GM12878 (cell line): ENCODE measurements around the gene TRIM72. TPM values are rescaled to one million over a fixed set of nuclear protein-coding genes. Genes with fewer than 3 reads are reported as not detected.
"Not testable (repeated sequence)": the region's sequence is repeated elsewhere in the genome, so short reads cannot be mapped to it uniquely, and the experiment has no call there.

ENCODE experiments used
- ATAC-seq: fragments of 200-7000 bp; cut with Tn5 transposase; 3 replicates; pipeline ENCODE4 v1.9.1; 2020; ENCODE audit warnings: mild to moderate bottlenecking, moderate library complexity
- BruUV-seq: library from RNA; stranded (reverse); fragments of 400-500 nt; replicated peaks from 2 replicates; lab custom pipeline; 2021; lab: Mats Ljungman, UMichigan
- CTCF ChIA-PET: fragments of 300-600 bp; sonication (Branson Sonifier 250); formaldehyde crosslinking; extraction: SDS; loops from one replicate; lab custom pipeline; 2021; ENCODE audit warnings: inconsistent platforms; lab: Yijun Ruan, JAX
- POLR2A ChIA-PET: fragments of 350-600 bp; formaldehyde crosslinking; extraction: SDS; loops from one replicate; lab custom pipeline; 2021; ENCODE audit warnings: inconsistent platforms; lab: Charles Lee
- RAD21 ChIA-PET: fragments of 300-600 bp; sonication (Branson Sonifier 250); formaldehyde crosslinking; loops from one replicate; lab custom pipeline; 2023; ENCODE audit warnings: antibody characterized with exemption; ENCODE audit not compliant: unreplicated experiment; lab: Charles Lee
- SMC1A ChIA-PET: fragments of 300-600 bp; sonication (Branson Sonifier 250); formaldehyde crosslinking; loops from one replicate; lab custom pipeline; 2023; ENCODE audit not compliant: unreplicated experiment, uncharacterized antibody; lab: Charles Lee
- DNase-seq: peaks from one replicate; pipeline ENCODE4 v3.0.0-alpha.2; 2011; ENCODE audit warnings: low read depth, low spot score
- FAIRE-seq: peaks from 3 replicates; lab custom pipeline; 2011; peaks lifted over from hg19 to GRCh38; lab: Jason Lieb, UNC
- H2AFZ ChIP-seq: 2 replicates; pipeline ENCODE4 v1.6.0; 2011; ENCODE audit warnings: low read depth, low read length, control low read depth; ENCODE audit not compliant: control insufficient read depth
- H3K27ac ChIP-seq: 2 replicates; pipeline ENCODE4 v1.5.1; 2011; ENCODE audit warnings: control low read depth; ENCODE audit not compliant: control insufficient read depth, insufficient read depth
- H3K27me3 ChIP-seq, 2 experiments: replicated peaks in 1 of 2; 2 replicates each; pipeline versions ENCODE4 v1.6.0 to v1.6.1; 2011; ENCODE audit warnings: low read length in 1 of 2; ENCODE audit not compliant: control insufficient read depth in 2 of 2, insufficient read depth in 2 of 2
- H3K36me3 ChIP-seq, 2 experiments: 2 replicates each; pipeline ENCODE4 v1.5.1; 2011; ENCODE audit warnings: low read length in 1 of 2; ENCODE audit not compliant: control insufficient read depth in 2 of 2, insufficient read depth in 2 of 2
- H3K4me1 ChIP-seq: 2 replicates; pipeline ENCODE4 v1.6.1; 2011; ENCODE audit warnings: mild to moderate bottlenecking, low read length, moderate library complexity, mixed read lengths; ENCODE audit not compliant: control insufficient read depth, insufficient read depth
- H3K4me2 ChIP-seq: 2 replicates; pipeline ENCODE4 v1.6.0; 2011; ENCODE audit warnings: control low read depth; ENCODE audit not compliant: control insufficient read depth, insufficient read depth
- H3K4me3 ChIP-seq: fragments of 200-600 bp; sonication (generic); 2 replicates; pipeline ENCODE4 v1.5.1; 2016
- H3K79me2 ChIP-seq: 2 replicates; pipeline ENCODE4 v1.6.0; 2011; ENCODE audit warnings: low read length; ENCODE audit not compliant: control insufficient read depth, insufficient read depth
- H3K9ac ChIP-seq: 2 replicates; pipeline ENCODE4 v1.8.0; 2011; ENCODE audit warnings: low read length, control low read depth, mixed read lengths; ENCODE audit not compliant: control insufficient read depth, insufficient read depth
- H3K9me3 ChIP-seq: replicated peaks from 3 replicates; pipeline ENCODE4 v1.5.1; 2011; ENCODE audit warnings: mild to moderate bottlenecking, low read length; ENCODE audit not compliant: control insufficient read depth, insufficient read depth
- H4K20me1 ChIP-seq: 2 replicates; pipeline ENCODE4 v1.6.0; 2011; ENCODE audit not compliant: control insufficient read depth, insufficient read depth
- HDAC2 ChIP-seq: fragments of 200-600 bp; sonication (generic); IDR thresholded peaks from 2 replicates; pipeline ENCODE4 v1.6.1; 2017
- WGBS: methylation state at CpG from one replicate; pipeline ENCODE4 v1.1.6; 2016; ENCODE audit warnings: low lambda C conversion rate; ENCODE audit not compliant: insufficient replicate concordance, insufficient coverage; ENCODE audit errors: missing lambda C conversion rate; 5-methylcytosine and 5-hydroxymethylcytosine counted together
- in situ Hi-C: fragments of 300-500 bp; cut with MboI; formaldehyde crosslinking; loops from 9 replicates; pipeline ENCODE4 v1.14.3; 2018; ENCODE audit warnings: mixed read lengths
- intact Hi-C: fragments of 100-400 bp; cut with micrococcal nuclease; formaldehyde crosslinking; loops from one replicate; pipeline ENCODE4 v1.14.2; 2022; ENCODE audit not compliant: unreplicated experiment
- polyA plus RNA-seq, 11 experiments: library from polyadenylated mRNA; depleted of rRNA in 4 of 11; unstranded in 6 of 11; stranded (reverse) in 5 of 11; fragments of >200 nt; fragmentation: Nextera tagmentation in 4 of 11; fragmentation: Illumina TruSeq in 1 of 11; extraction: Ambion mirVana in 4 of 11; extraction: Trizol in 1 of 11; gene quantifications; 1 replicate in 1 of 11; 2 replicates in 10 of 11; pipeline versions ENCODE4 v1.2.1 to v1.2.3, GENCODE V29; 2011 to 2016; ENCODE audit warnings: inconsistent platforms in 2 of 11, missing spikeins in 2 of 11, low read depth in 1 of 11
- total RNA-seq, 4 experiments: library from RNA; depleted of rRNA in 3 of 4; stranded (reverse); fragments of >200 nt in 3 of 4; fragmentation: Illumina TruSeq in 1 of 4; extraction: Trizol in 1 of 4; gene quantifications; 2 replicates each; pipeline versions ENCODE4 v1.2.1 to v1.2.3, GENCODE V29; 2013 to 2021

TRIM72 gene
- total and polyA plus RNA-seq, 10 of the 15 experiments (the other 5 are each of a cell fraction or from before 2014, with no cell fraction given): 0.03 to 1.2 (median 0.23) TPM; not detected in 1

- RAD21 ChIA-PET, H2AFZ ChIP-seq, DNase-seq, BruUV-seq, H3K9me3 ChIP-seq, H3K27me3 ChIP-seq, H3K27ac ChIP-seq, H3K79me2 ChIP-seq, H4K20me1 ChIP-seq, H3K36me3 ChIP-seq, H3K4me2 ChIP-seq, H3K4me3 ChIP-seq, FAIRE-seq, H3K9ac ChIP-seq, ATAC-seq: not testable (repeated sequence)
- H3K4me1 ChIP-seq: peaks cover 15% of the 10 kb centered on the region
- POLR2A ChIA-PET: interaction anchor here (0.6 to 1.0 kb wide), 2 partner anchors 89 to 1296 kb away, joined by 3 read pairs; no protein-coding TSS in a partner anchor
- CTCF ChIA-PET: interaction anchor here (1.1 to 1.3 kb wide), 3 partner anchors 13 to 63 kb away, joined by 3 to 4 read pairs (median 3); no protein-coding TSS in a partner anchor
- 57% methylated on average over 3 of the region's 3 CpGs for WGBS
- in situ Hi-C loops (loop anchor here (10.0 kb wide), 1 partner anchor 605 kb away; the partner anchor contains the start of gene ZNF267), intact Hi-C loops (loop anchor here (5.0 kb wide), 1 partner anchor 82 kb away; no protein-coding TSS in a partner anchor)
- SMC1A ChIA-PET: interaction anchor here (0.7 to 3.6 kb wide), 2 partner anchors 24 to 36 kb away, joined by 3 to 15 read pairs; no protein-coding TSS in a partner anchor
Observed at GRCh38 chr16:31269973-31270372, 56.1 kb downstream of the TRIM72 start.

DNA sequence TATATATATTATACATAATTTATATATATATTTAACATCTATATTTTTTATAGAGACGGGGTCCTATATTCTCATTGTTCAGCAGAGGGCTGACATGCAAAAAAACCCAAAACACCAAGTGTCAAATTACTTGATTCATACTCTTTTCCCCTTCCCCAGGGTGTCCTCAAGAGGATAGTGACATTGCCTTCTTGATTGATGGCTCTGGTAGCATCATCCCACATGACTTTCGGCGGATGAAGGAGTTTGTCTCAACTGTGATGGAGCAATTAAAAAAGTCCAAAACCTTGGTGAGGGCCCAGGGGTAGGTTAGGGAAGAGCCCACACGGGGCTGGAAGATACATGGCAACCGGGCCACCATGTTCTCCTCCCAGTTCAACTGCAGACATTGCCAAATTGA is 56.9 kb downstream of the TRIM72 start:
- ATAC-seq: no peak
- H3K27ac ChIP-seq: no peak overlapping the region
- H3K4me2 ChIP-seq: no peak overlapping the region
- ChIA-PET POLR2A (interaction anchor here (1.0 kb wide), 1 partner anchor 90 kb away, joined by 3 read pairs; no protein-coding TSS in a partner anchor), RAD21 (no interaction called here), CTCF (no interaction called here), SMC1A (interaction anchor here (0.7 kb wide), 1 partner anchor 27 kb away, joined by 3 read pairs; no protein-coding TSS in a partner anchor)
- no peak overlapping the region for H2AFZ ChIP-seq
- DNase-seq: no peak
- no peak for FAIRE-seq
- H4K20me1 ChIP-seq: no peaks in the 10 kb centered on the region
- BruUV-seq: no TSS peak
- no peak overlapping the region for H3K4me3 ChIP-seq
- in situ Hi-C loops (no loop called here), intact Hi-C loops (no loop called here)
- 61% methylated on average over 5 of the region's 5 CpGs for WGBS
- H3K27me3 ChIP-seq: no peaks in the 10 kb centered on the region
- no peak overlapping the region for H3K9ac ChIP-seq
- H3K36me3 ChIP-seq: no peaks in the 10 kb centered on the region
- H3K9me3 ChIP-seq: no peaks in the 10 kb centered on the region
- no peaks in the 10 kb centered on the region for H3K79me2 ChIP-seq
- TF ChIP-seq HDAC2: no peak
- peaks cover 7% of the 10 kb centered on the region for H3K4me1 ChIP-seq
